KMS-11 (cell line): ENCODE data around the gene ANKLE1.

Experiments used
- H2AFZ ChIP-seq: fragments of 200-600 bp; sonication (generic); 2 replicates; pipeline ENCODE4 v1.6.1; 2016; ENCODE audit warnings: antibody characterized with exemption, mixed run types, low read depth
- H3K27ac ChIP-seq: fragments of 200-600 bp; sonication (generic); 2 replicates; pipeline ENCODE4 v1.6.1; 2016; ENCODE audit warnings: mild to moderate bottlenecking, mixed run types
- H3K27me3 ChIP-seq: fragments of 200-600 bp; sonication (generic); 2 replicates; pipeline ENCODE4 v1.6.1; 2017; ENCODE audit warnings: mild to moderate bottlenecking, low read depth, mixed run types, moderate library complexity; ENCODE audit not compliant: insufficient read depth
- H3K36me3 ChIP-seq: fragments of 200-600 bp; sonication (generic); 2 replicates; pipeline ENCODE4 v1.6.1; 2017; ENCODE audit warnings: mild to moderate bottlenecking, mixed run types; ENCODE audit not compliant: insufficient read depth
- H3K4me1 ChIP-seq: fragments of 200-600 bp; sonication (generic); 2 replicates; pipeline ENCODE4 v1.6.1; 2016; ENCODE audit warnings: mild to moderate bottlenecking, low read depth, mixed run types; ENCODE audit not compliant: poor library complexity, severe bottlenecking
- H3K4me2 ChIP-seq: fragments of 200-600 bp; sonication (generic); 2 replicates; pipeline ENCODE4 v1.7.0; 2016; ENCODE audit warnings: mild to moderate bottlenecking, mixed run types
- H3K4me3 ChIP-seq: fragments of 200-600 bp; sonication (generic); IDR thresholded peaks from 2 replicates; pipeline ENCODE4 v1.6.1; 2017; ENCODE audit warnings: low read depth, low read length, mixed read lengths; ENCODE audit not compliant: insufficient read depth
- H3K79me2 ChIP-seq: fragments of 200-600 bp; sonication (generic); 2 replicates; pipeline ENCODE4 v1.6.1; 2016; ENCODE audit warnings: low read depth, mixed run types; ENCODE audit not compliant: insufficient read depth
- H3K9ac ChIP-seq: fragments of 200-600 bp; sonication (generic); 2 replicates; pipeline ENCODE4 v1.6.1; 2016; ENCODE audit warnings: mild to moderate bottlenecking, mixed run types
- H4K20me1 ChIP-seq: fragments of 200-600 bp; sonication (generic); 2 replicates; pipeline ENCODE4 v1.6.1; 2016; ENCODE audit warnings: mild to moderate bottlenecking, mixed run types; ENCODE audit not compliant: insufficient read depth
- TF ChIP-seq, protein P1 (sequence below): fragments of 200-600 bp; sonication (generic); conservative IDR thresholded peaks from 2 replicates; pipeline ENCODE4 v1.6.1; 2017; ENCODE audit warnings: low read depth, mild to moderate bottlenecking, antibody characterized with exemption, low read length, moderate library complexity, mixed read lengths

Gene ANKLE1

DNA sequence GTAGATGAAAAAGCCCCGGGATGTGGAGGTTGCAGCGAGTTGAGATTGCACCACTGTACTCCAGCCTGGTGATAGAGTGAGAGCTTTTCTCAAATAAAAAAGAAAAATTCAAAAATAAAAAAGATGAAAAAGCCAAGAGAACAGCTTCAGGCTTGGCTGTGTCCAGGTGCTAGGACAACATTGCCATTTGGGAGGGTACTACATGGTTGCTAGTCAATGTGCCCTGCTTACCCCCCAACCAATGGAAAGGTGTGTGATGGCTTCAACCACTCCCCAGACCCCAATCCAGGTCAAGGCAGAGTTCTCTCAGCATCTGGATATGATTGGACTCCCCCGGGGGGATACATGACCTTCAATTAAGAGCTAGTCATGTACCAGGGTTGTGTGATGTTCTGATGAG is 2.3 kb upstream of the ANKLE1 start:
- Histone ChIP-seq H4K20me1 (no peaks in the 10 kb centered on the region), H3K27me3 (no peaks in the 10 kb centered on the region), H2AFZ (no peak overlapping the region), H3K4me3 (no peak overlapping the region), H3K36me3 (no peaks in the 10 kb centered on the region), H3K27ac (no peak overlapping the region), H3K4me2 (no peak overlapping the region), H3K9ac (no peak overlapping the region), H3K79me2 (no peaks in the 10 kb centered on the region), H3K4me1 (peaks cover 6% of the 10 kb centered on the region)
- TF ChIP-seq, protein P1, sequence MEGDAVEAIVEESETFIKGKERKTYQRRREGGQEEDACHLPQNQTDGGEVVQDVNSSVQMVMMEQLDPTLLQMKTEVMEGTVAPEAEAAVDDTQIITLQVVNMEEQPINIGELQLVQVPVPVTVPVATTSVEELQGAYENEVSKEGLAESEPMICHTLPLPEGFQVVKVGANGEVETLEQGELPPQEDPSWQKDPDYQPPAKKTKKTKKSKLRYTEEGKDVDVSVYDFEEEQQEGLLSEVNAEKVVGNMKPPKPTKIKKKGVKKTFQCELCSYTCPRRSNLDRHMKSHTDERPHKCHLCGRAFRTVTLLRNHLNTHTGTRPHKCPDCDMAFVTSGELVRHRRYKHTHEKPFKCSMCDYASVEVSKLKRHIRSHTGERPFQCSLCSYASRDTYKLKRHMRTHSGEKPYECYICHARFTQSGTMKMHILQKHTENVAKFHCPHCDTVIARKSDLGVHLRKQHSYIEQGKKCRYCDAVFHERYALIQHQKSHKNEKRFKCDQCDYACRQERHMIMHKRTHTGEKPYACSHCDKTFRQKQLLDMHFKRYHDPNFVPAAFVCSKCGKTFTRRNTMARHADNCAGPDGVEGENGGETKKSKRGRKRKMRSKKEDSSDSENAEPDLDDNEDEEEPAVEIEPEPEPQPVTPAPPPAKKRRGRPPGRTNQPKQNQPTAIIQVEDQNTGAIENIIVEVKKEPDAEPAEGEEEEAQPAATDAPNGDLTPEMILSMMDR: no peak

GRCh38 chr19:17282488-17283125 is 906 bp downstream of the ANKLE1 start:
- no peaks in the 10 kb centered on the region for H3K36me3 ChIP-seq
- peak overlapping the region; percentile 40 for H3K4me2 ChIP-seq
- H3K4me3 ChIP-seq: no peak overlapping the region
- TF ChIP-seq, protein P1: peak; percentile 83
- H3K79me2 ChIP-seq: no peaks in the 10 kb centered on the region
- H2AFZ ChIP-seq: peak overlapping the region; percentile 37; the same call in 1 of the 2 replicates
- peak overlapping the region; percentile 32; the same call in 1 of the 2 replicates for H3K27ac ChIP-seq
- H3K27me3 ChIP-seq: no peaks in the 10 kb centered on the region
- peaks cover 6% of the 10 kb centered on the region for H3K4me1 ChIP-seq
- H3K9ac ChIP-seq: peak overlapping the region; percentile 61; the same call in 1 of the 2 replicates
- H4K20me1 ChIP-seq: no peaks in the 10 kb centered on the region

DNA sequence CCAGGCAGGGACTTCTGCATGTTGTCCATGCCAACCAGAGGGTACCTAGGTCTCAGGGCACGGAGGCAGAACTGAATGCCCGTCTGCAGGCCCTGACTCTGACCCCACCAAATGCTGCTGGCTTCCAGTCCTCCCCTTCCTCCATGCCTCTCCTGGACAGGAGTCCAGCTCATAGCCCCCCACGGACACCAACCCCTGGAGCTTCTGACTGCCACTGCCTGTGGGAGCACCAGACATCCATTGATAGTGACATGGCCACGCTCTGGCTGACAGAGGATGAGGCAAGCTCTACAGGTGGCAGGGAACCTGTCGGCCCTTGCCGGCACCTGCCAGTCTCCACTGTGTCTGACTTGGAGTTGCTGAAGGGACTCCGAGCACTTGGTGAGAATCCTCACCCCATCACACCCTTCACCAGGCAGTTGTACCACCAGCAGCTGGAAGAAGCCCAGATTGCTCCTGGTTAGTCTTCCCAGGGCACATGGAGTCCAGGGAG is 1.8 kb downstream of the ANKLE1 start:
- H3K4me2 ChIP-seq: no peak overlapping the region
- 0 out of 2 replicates have a peak, but pooled peaks cover 6% of the 10 kb centered on the region for H3K27me3 ChIP-seq
- peaks cover 6% of the 10 kb centered on the region for H3K4me1 ChIP-seq
- H3K27ac ChIP-seq: no peak overlapping the region
- no peak overlapping the region for H3K4me3 ChIP-seq
- no peaks in the 10 kb centered on the region for H3K36me3 ChIP-seq
- no peak overlapping the region for H2AFZ ChIP-seq
- H3K79me2 ChIP-seq: no peaks in the 10 kb centered on the region
- H4K20me1 ChIP-seq: no peaks in the 10 kb centered on the region
- no peak overlapping the region for H3K9ac ChIP-seq
- TF ChIP-seq, protein P1: no peak

DNA sequence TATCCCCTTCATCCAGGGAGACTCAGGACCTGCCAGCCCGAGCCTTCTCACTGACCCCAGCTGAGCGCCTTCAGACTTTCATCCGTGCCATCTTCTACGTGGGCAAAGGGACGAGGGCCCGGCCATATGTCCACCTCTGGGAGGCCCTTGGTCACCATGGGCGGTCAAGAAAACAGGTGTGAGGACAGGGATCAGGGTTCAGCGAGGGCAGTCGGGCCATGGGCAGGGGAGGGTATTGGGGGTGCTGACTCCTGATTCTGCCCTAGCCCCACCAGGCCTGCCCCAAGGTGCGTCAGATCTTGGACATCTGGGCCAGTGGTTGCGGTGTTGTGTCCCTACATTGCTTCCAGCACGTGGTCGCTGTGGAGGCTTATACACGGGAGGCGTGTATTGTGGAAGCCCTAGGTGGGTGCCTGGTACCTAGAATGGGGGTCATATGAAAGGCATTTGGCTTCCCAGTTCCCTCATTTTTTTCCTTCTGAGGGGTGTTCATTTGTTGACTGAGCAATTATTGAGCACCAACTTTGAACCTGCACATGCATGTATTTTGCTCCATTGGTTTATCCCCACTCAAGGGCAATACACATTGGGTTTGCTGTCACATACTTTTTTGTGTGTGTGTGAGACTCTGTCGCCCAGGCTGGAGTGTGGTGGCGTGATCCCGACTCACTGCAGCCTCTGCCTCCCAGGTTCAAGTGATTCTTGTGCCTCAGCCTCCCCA is 3.9 kb downstream of the ANKLE1 start:
- Histone ChIP-seq H3K36me3 (no peaks in the 10 kb centered on the region), H3K79me2 (no peaks in the 10 kb centered on the region), H3K27ac (no peak overlapping the region), H3K4me2 (no peak overlapping the region), H3K4me3 (no peak overlapping the region), H3K27me3 (0 out of 2 replicates have a peak, but pooled peaks cover 6% of the 10 kb centered on the region), H2AFZ (no peak overlapping the region), H3K9ac (no peak overlapping the region), H3K4me1 (peaks cover 6% of the 10 kb centered on the region), H4K20me1 (no peaks in the 10 kb centered on the region)
- TF ChIP-seq, protein P1: no peak
